Heart left ventricle (tissue), 13 donors: ENCODE measurements around the gene DNAJB9.

ENCODE experiments used
- CTCF ChIP-seq, 12 donors: fragments of 200-600 bp; sonication (generic) in 4 of 12; IDR thresholded peaks; one replicate each; pipeline versions ENCODE4 v1.5.0 to v1.8.0; 2018 to 2022; ENCODE audit warnings: antibody characterized with exemption in 12 of 12, mild to moderate bottlenecking in 5 of 12
- POLR2A ChIP-seq, 2 donors: fragments of 450-650 bp; IDR thresholded peaks; one replicate each; pipeline ENCODE4 v1.6.1; 2017; ENCODE audit warnings: antibody characterized with exemption in 2 of 2, mild to moderate bottlenecking in 2 of 2, moderate library complexity in 2 of 2
- donor health status: ischemic (EF 13 %, LVEDD 7.1; RV severe dilation, severe dysfunction).
- donor health status: DM: no; HTN: yes; CAD: no.
- donor health status: DM: no; HTN: no; CAD: no.
- donor health status: ischemic (EF 25% LVEDD 6.9; RV normal size, moderate dysfunction).
- donor health status: ischemic (EF 25% LVEDD 5.7; RV mildly dilated, moderate dysfunction).
- donor health status: ischemic (EF 35%, LVEDD 5.7; RV mildly dilated, moderate dysfunction).
- donor health status: nonischemic (EF 11% LVEDD 7.7; RV severe dilation, severe dysfunction).
- donor health status: DM: yes; HTN: yes; CAD: no.
- donor health status: PGD.
- donor health status: ischemic (EF 29% LVEDD 5.4; RV normal size, mild dysfunction).
- donor health status: nonischemic (EF 23%, LVEDD 6.1; RV moderate dilation, normal function).

- TF ChIP-seq CTCF (IDR thresholded peaks at IDR 0.05) (no peak), POLR2A (IDR thresholded peaks at IDR 0.05) (no peak)
Observed at GRCh38 chr7:108561047-108561619, 8.5 kb upstream of the DNAJB9 start.
